Stimulated activated CD4-positive, alpha-beta T cell treated with anti-CD3 and anti-CD28 coated beads, Interleukin-2, amount 100 ng/mL, for 48 hours (primary cell): ENCODE data around the gene KCTD18.

Source experiments
- DNase-seq, 2 donors: peaks; one replicate each; pipeline ENCODE4 v3.0.0-alpha.2; 2020

KCTD18 gene

GRCh38 chr2:200453853-200454534 lies 55.9 kb downstream of the KCTD18 start:
- no peak for DNase-seq

- no peak for DNase-seq
Observed at GRCh38 chr2:200453142-200453852, 56.6 kb downstream of the KCTD18 start.

- no peak for DNase-seq
Observed at GRCh38 chr2:200452377-200452776, 57.5 kb downstream of the KCTD18 start.

DNA sequence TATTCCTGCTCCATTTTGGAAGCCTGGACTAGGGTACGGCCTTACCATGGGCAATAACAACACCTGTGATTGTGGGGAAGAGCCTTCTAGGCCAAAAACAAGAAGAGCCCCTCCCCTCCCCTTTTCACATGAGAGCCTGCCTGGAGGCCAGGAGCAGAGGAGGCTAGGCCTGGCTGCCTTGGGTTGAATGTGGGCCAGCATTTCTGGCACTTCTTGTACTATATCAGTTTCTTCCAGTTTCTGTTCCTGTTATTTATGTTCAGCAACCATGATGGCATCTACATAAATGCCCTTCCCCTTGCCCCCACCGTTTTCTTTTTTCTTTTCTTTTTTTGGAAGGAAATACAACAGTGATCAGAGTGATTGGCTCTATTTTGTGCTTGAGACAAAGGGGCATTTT lies 58.4 kb downstream of the KCTD18 start:
- DNase-seq: no peak

DNA sequence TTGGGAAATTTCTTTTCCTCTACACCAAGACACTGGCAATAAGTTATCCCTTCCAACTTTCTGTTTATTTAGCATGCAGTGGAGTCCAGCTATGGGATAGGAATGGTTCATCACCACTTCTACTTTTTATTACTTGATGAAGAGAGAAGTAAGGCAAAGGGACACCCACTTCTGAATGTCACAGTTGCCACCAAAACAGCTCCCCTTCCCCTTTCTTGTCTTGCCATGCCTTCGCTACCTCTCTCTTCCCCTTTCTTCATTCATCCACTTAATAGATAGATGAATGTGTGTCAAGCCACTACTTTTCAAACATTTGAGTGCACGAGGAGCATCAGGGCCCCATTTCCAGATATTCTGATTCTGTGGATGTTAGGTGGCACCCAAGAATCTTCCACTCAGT lies 59.6 kb downstream of the KCTD18 start:
- DNase-seq: no peak

GRCh38 chr2:200449149-200449548 lies 60.7 kb downstream of the KCTD18 start:
- no peak for DNase-seq

GRCh38 chr2:200448455-200448854 lies 61.4 kb downstream of the KCTD18 start:
- DNase-seq: no peak

DNA sequence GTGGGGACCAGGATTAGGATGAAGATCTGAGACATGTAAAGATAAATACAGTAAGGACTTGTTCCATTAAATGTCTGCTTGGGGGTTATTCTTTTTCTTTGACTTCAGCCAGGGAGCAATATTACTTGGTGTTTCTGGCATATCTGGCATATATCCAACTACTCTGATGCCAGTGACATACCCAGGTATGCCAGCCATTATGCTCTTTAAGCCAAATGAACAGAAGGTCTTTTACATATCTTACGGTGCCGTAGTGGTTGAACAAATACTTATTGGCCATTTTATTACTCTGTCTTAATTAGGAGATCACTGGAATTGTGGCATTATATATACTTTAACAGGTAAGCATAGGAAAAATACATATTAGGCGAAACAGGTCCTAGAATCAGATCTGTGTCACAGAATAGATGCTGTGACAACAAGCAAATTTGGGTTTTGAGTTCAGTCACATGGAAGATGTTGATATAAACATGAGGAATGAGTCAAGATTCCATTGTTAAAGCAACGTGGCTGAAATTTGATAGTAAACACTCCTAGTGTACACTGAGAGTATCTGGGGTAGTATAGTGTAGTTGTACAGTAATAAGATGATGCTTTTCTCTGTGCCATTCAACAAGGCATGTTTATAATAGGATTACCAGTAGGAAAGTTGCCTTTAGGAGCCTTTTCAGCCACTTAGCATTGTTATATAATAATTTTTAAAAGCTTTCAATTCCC lies 62.6 kb downstream of the KCTD18 start:
- DNase-seq: no peak

DNA sequence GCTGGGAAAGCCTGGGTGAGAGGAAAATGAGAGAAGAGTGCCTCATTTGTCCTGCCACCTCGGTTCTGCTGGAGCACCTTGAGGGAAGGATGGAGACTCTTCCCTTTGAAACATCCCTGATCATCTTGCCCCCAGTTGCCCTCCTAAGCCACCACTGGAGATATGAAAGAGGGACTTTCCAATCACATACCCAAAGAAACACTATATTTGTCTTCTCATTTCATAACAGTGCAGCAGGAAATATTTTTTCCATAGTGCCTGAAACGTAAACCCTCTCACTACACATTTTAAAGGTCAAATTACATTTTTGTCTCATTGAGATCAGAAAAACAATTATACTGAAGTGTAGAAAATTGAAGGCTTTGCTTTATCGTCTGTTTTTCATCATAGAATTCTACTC lies 63.3 kb downstream of the KCTD18 start:
- no peak for DNase-seq

DNA sequence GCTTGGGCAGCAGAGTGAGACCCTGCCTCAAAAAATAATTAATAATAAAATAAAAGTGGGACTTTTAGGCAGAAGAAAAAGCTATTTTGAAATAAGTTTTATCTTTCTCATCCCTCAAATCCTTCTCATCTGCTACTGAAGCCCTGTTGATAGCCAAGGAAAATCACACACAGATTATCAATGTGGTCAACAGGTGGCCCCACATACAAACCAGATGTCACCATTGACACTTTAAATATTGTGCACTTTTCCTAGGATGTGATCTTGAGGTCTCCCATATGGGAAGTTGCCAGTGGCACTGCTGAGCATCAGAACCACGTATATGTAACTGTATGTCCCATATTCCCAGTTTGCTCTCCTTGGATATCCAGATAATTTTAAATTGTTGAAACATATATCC lies 64.6 kb downstream of the KCTD18 start:
- DNase-seq: no peak

GRCh38 chr2:200444530-200444929 lies 65.3 kb downstream of the KCTD18 start:
- no peak for DNase-seq

GRCh38 chr2:200443916-200444315 lies 66.0 kb downstream of the KCTD18 start:
- no peak for DNase-seq

DNA sequence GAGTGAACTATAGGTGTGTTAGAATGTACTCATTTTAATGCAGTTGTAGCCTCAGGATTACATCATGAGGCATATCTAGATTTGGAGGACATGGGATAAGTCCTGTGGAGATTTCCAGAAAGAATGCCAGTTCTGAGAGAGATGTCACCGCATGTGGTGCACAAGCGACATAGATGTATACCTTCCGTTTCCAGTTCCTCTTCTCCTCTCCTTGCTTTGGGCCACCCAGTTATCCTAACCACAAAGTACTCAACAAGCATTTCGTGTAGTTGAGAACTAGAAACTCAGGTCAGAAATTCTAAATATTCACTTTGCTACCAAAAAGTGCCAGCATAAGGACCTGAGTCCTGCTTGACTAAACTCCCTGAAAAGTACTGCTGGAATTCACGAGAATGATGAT lies 66.5 kb downstream of the KCTD18 start:
- DNase-seq: no peak

GRCh38 chr2:200442471-200442870 lies 67.4 kb downstream of the KCTD18 start:
- DNase-seq: no peak

DNA sequence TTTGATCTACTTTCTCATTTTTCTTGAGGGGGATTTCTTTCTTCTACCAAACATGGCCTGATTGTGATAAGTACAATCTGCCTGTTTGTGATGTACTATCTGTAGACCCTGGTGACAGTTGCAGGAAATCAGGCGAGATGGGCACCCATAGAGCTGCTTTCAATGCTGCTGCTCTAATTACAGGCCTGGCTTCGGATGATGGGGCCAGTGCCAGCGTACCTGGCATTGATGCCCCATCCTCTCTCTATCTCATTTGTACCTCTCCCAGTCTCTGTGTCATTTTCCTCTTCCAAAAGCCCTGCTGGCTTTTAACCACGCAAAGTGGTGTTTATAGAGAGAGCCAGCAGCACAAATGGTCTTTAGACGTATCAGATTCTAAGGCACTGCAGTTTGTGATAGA lies 69.9 kb downstream of the KCTD18 start:
- no peak for DNase-seq
